Right cardiac atrium (tissue), 5 donors: ENCODE data around the gene AJM1. TPM values are rescaled to one million over a fixed set of nuclear protein-coding genes. Genes with fewer than 3 reads are reported as not detected.
"Not testable (repeated sequence)": the region's sequence is repeated elsewhere in the genome, so short reads cannot be mapped to it uniquely, and the experiment has no call there.

ENCODE experiments used
- ATAC-seq, 2 donors: fragments of 200-7000 bp; cut with Tn5 transposase; one replicate each; pipeline versions ENCODE4 v1.8.0 to v1.9.1; 2020; ENCODE audit warnings: moderate library complexity in 2 of 2, mild to moderate bottlenecking in 1 of 2
- DNase-seq, 3 donors: peaks; one replicate each; pipeline ENCODE4 v3.0.0-alpha.2; 2020
- H3K27ac ChIP-seq: one replicate; pipeline ENCODE4 v1.5.1; 2013; ENCODE audit warnings: mild to moderate bottlenecking, low read length, control low read depth, moderate library complexity
- H3K27me3 ChIP-seq: one replicate; pipeline ENCODE4 v1.6.1; 2013; ENCODE audit not compliant: control insufficient read depth, insufficient read depth
- H3K4me1 ChIP-seq: one replicate; pipeline ENCODE4 v1.6.1; 2013; ENCODE audit warnings: low read length; ENCODE audit not compliant: control insufficient read depth, insufficient read depth
- H3K4me3 ChIP-seq: one replicate; pipeline ENCODE4 v1.5.1; 2013; ENCODE audit warnings: low read length, control low read depth
- H3K9me3 ChIP-seq: one replicate; pipeline ENCODE4 v1.6.1; 2013; ENCODE audit warnings: low read length; ENCODE audit not compliant: control insufficient read depth
- WGBS: extraction: QIAGEN DNeasy Blood & Tissue Kit; methylation state at CpG from one replicate; pipeline ENCODE4 v1.1.7; 2013; 5-methylcytosine and 5-hydroxymethylcytosine counted together
- intact Hi-C, 4 donors: fragments of 100-400 bp; cut with DNase I; formaldehyde crosslinking; loops; one replicate each; pipeline versions ENCODE4 v1.11.0 to v1.14.0; 2022 to 2023
- polyA plus RNA-seq: library from polyadenylated mRNA; stranded (reverse); fragments of 200-250 nt; gene quantifications from one replicate; pipeline ENCODE4 v1.2.3, GENCODE V29; 2013
- total RNA-seq, 4 donors: library from RNA; stranded (reverse); fragmentation: NEBNext Ultra II Directional; extraction: Animal tissue kit (Norgen Biotek cat#: 25700); gene quantifications; one replicate each; pipeline ENCODE4 v1.2.1, GENCODE V29; 2021
- donor health status: healthy with polysubstance abuse.
- donor health status: DM: no; HTN: yes; CAD: no.
- donor health status: DM: no; HTN: no; CAD: no.
- donor health status: DM: no; HTN: yes; CAD: no; lungs with severe emphysema.
- donor health status: DM: yes; HTN: yes; CAD: no.

Gene AJM1
- total and polyA plus RNA-seq, 5 donors: 4.3 to 11.5 (median 6.3) TPM

DNA sequence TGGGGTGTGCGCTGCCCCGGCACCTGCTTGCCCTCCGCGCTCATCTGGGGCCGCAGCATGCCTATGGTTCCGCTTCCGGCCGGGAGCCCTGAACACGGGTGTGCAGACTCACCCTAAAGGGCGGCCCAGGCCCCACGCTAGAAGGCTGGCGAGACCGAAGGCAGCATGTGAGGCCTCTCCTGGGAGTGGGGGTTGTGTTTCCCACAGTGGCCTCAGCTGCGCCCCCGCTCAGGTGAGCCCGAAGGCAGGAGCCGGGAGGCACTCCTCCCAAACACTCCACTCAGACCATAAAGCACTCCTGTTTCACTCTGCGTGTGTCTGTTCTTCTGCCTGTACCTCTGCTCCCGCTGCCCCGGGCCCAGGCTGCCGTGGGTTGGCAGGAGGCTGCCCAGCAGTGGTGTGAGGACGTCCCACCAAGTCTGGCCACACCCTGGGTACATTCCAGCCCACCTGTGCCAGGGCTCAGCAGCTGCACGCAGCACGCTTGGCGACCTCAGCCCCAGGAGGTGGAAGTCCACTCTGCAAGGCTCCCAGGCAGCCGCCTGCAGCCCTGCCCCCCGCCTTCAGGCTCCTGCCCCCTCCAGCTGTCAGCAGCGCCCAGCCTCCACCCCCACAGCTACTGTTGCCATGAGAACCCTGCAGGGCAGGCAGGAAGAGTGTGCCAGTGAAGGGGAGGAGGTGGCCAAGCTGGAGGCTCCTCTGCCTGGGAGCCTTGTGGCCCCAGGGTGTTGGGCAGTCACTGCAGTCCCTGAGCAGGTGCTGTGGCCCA lies 1.2 kb upstream of the AJM1 start:
- H3K9me3 ChIP-seq: no peaks in the 10 kb centered on the region
- intact Hi-C loops: loop anchor here in 1 of 4 donors (10.0 kb wide), 1 partner anchor 104 kb away; the partner anchor contains the start of genes C8G and FBXW5
- 66% methylated on average over 28 of the region's 28 CpGs for WGBS
- DNase-seq (peak in 2 of 3 donors; percentile 79 to 81), ATAC-seq (peak; percentile 5 to 29)
- H3K27me3 ChIP-seq: no peaks in the 10 kb centered on the region
- H3K27ac ChIP-seq: no peak overlapping the region
- no peak overlapping the region for H3K4me3 ChIP-seq
- H3K4me1 ChIP-seq: peaks cover 8% of the 10 kb centered on the region

DNA sequence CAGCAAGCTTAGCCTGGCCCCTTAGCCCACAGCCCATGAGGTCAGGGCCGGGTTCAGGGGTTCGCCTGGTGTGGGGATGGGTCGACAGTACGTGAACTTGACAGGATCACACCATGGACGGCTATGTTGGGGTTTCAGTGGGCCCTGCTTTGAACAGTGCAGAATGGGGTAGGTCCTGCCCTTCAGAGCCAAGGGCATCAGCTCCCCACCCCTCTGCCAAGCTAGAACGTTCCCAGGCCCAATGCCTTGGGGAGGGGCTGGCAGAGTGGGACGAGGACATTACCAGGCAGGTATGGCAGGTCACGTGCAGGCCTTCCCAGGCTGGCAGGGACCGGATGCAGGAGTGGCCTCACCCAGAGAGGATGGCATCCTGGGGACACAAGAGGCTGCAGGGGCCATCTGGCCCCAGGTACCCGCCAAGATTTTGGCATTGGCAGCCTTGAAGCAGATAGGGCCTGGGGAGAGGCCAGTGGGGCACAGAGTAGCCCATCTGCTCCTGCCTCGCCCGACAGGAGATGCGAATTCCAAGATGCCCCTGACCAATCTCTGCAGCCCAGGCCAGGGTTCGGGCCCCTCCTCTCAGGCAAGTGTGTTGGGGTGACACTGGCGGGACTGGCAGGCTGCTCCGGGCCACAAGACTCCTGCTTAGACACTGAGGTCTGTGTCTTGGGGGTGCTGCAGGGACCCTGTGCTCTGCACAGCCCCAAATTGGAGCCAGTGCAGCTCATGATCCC lies 465 bp upstream of the AJM1 start:
- H3K4me1 ChIP-seq, H3K9me3 ChIP-seq, H3K27ac ChIP-seq, H3K4me3 ChIP-seq, H3K27me3 ChIP-seq: not testable (repeated sequence)
- 47% methylated on average over 16 of the region's 16 CpGs for WGBS
- intact Hi-C loops: loop anchor here in 1 of 4 donors (10.0 kb wide), 1 partner anchor 103 kb away; the partner anchor contains the start of genes C8G and FBXW5
- peak in 1 of 2 donors; percentile 0 for ATAC-seq
- DNase-seq: peak in 2 of 3 donors; percentile 54 to 65

GRCh38 chr9:136843159-136843800 lies 1.0 kb downstream of the AJM1 start:
- intact Hi-C loops: loop anchor here in 1 of 4 donors (10.0 kb wide), 1 partner anchor 102 kb away; the partner anchor contains the start of genes C8G and FBXW5
- H3K27ac ChIP-seq, ATAC-seq, H3K27me3 ChIP-seq, H3K4me3 ChIP-seq, H3K9me3 ChIP-seq, DNase-seq, H3K4me1 ChIP-seq: not testable (repeated sequence)
- 13% methylated on average over 20 of the region's 21 CpGs for WGBS

- not testable (repeated sequence) for ATAC-seq, H3K4me3 ChIP-seq, H3K9me3 ChIP-seq, H3K27me3 ChIP-seq, H3K27ac ChIP-seq, H3K4me1 ChIP-seq
- DNase-seq: peak in 2 of 3 donors; percentile 81
- intact Hi-C loops: loop anchor here in 1 of 4 donors (10.0 kb wide), 1 partner anchor 101 kb away; the partner anchor contains the start of genes C8G and FBXW5
- WGBS: 13% methylated on average over 99 of the region's 99 CpGs
Measured at GRCh38 chr9:136843801-136844740, 1.8 kb downstream of the AJM1 start.

DNA sequence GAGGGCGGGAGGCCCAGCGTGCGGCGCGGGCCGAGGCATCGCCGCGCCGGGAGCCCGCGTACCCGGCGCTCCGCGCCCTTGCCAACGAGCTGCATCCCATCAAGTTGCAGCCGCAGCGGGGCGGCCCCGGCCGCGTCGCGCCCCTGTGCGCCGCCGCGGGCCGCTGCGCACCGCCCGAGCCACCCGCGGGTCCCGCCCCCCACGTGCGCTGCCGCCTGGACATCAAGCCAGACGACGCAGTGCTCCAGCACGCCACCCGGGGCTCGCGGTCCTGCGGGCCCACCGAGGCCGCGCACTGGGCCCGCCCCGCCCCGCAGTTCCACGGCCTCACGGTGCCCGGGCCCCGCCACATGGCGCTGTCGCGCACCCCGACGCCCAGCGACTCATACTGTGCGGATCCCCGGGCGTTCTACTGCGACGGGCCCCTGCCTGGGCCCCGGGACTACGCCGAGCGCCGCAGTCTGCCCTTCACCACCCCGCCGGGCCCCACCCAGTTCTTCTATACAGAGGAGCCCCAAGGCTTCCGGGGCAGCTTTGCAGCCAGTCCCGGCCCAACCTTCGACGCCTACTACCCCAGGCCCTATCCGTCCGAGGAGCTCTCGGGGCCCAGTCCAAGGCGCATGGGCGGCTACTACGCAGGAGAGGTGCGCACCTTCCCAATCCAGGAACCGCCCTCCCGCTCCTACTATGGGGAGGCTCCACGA lies 2.6 kb downstream of the AJM1 start:
- DNase-seq (peak in 1 of 3 donors; percentile 61), ATAC-seq (no peak)
- intact Hi-C loops: loop anchor here in 2 of 4 donors (5.0 to 10.0 kb wide), 3 partner anchors 97 to 142 kb away; partner anchors contain the start of genes FBXW5 (in 2 of the 2) and C8G (in 1 of the 2)
- Histone ChIP-seq H3K4me3 (no peak overlapping the region), H3K27me3 (no peaks in the 10 kb centered on the region), H3K27ac (no peak overlapping the region), H3K4me1 (peaks cover 8% of the 10 kb centered on the region), H3K9me3 (no peaks in the 10 kb centered on the region)
- WGBS: 31% methylated on average over 86 of the region's 88 CpGs

GRCh38 chr9:136845465-136846260 lies 3.4 kb downstream of the AJM1 start:
- intact Hi-C loops: loop anchor here in 2 of 4 donors (5.0 to 10.0 kb wide), 3 partner anchors 97 to 142 kb away; partner anchors contain the start of genes FBXW5 (in 2 of the 2) and C8G (in 1 of the 2)
- 43% methylated on average over 102 of the region's 102 CpGs for WGBS
- H3K4me1 ChIP-seq: peaks cover 10% of the 10 kb centered on the region
- no peak overlapping the region for H3K4me3 ChIP-seq
- no peaks in the 10 kb centered on the region for H3K9me3 ChIP-seq
- ATAC-seq: no peak
- DNase-seq: peak in 1 of 3 donors; percentile 66
- H3K27ac ChIP-seq: no peak overlapping the region
- no peaks in the 10 kb centered on the region for H3K27me3 ChIP-seq

DNA sequence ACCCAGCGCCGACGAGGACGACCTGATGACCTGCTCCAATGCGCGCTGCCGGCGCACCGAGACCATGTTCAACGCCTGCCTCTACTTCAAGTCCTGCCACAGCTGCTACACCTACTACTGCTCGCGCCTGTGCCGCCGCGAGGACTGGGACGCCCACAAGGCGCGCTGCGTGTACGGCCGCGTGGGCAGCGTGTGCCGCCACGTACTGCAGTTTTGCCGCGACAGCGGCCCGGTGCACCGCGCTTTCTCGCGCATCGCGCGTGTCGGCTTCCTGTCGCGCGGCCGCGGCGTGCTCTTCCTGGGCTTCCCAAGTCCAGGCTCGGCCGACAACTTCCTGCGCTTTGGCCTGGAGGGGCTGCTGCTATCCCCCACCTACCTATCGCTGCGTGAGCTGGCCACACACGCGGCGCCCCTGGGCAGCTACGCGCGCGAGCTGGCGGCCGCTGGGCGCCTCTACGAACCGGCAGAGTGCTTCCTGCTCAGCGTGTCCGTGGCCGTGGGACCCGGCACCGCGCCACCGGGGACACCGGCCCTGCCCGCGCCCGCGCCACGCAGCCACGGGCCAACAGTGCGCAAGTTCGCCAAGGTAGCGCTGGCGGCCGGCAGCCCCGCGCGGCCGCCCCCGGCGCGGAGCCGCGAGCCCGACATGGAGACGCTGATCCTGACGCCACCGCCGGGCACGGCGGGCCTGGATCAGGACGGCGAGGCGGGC lies 4.3 kb downstream of the AJM1 start:
- Histone ChIP-seq H3K27ac (no peak overlapping the region), H3K9me3 (no peaks in the 10 kb centered on the region), H3K4me1 (peaks cover 9% of the 10 kb centered on the region), H3K4me3 (no peak overlapping the region), H3K27me3 (no peaks in the 10 kb centered on the region)
- no peak for ATAC-seq
- intact Hi-C loops: loop anchor here in 2 of 4 donors (5.0 to 10.0 kb wide), 3 partner anchors 96 to 141 kb away; partner anchors contain the start of genes FBXW5 (in 2 of the 2) and C8G (in 1 of the 2)
- 13% methylated on average over 98 of the region's 98 CpGs for WGBS
- DNase-seq: no peak

DNA sequence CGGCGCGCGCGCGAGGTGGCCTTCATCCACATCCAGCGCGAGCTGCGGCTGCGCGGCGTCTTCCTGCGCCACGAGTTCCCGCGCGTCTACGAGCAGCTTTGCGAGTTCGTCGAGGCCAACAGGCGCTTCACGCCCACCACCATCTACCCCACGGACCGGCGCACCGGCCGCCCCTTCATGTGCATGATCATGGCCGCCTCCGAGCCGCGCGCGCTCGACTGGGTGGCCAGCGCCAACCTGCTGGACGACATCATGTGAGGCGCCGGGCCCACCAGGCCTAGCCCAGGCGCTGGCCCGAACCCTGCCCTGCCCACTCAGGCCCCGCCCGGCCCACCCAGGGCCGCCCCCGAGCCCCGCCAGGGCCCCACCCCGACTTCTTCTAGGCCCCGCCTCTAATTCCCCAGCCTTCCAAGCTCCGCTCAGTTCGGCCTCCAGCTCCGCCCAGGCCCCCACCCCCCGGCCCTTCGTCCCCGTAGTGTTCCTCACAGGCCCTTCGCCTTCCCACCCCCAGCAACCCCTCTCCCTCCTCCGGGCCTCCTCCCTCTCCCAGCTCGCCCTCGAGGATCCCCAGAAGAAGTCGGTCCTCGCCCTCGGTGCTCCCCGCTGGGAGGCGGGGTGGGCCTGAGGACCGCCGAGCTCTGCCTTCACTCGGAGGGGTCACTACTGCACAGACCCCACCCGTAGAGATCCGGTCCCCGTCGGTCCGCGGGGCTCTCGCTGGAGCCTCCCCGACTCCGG lies 5.0 kb downstream of the AJM1 start:
- Histone ChIP-seq H3K27me3 (no peaks in the 10 kb centered on the region), H3K9me3 (no peaks in the 10 kb centered on the region), H3K4me1 (peaks cover 2% of the 10 kb centered on the region), H3K27ac (peak overlapping the region; percentile 37), H3K4me3 (peak overlapping the region; percentile 70)
- 5% methylated on average over 75 of the region's 75 CpGs for WGBS
- peak; percentile 73 to 92 (median 89) for DNase-seq
- intact Hi-C loops: loop anchor here in 2 of 4 donors (5.0 to 10.0 kb wide), 3 partner anchors 95 to 140 kb away; partner anchors contain the start of genes FBXW5 (in 2 of the 2) and C8G (in 1 of the 2)
- peak; percentile 18 to 19 for ATAC-seq
